AG09309 (cell line): Measurements from ENCODE around the gene CWF19L1.
"Not testable (repeated sequence)": the region's sequence is repeated elsewhere in the genome, so short reads cannot be mapped to it uniquely, and the experiment has no call there.

Experiments
- DNase-seq: peaks from one replicate; pipeline ENCODE4 v3.0.0-alpha.2; 2010; ENCODE audit warnings: low read depth
- H3K4me3 ChIP-seq: 2 replicates; pipeline ENCODE4 v1.5.1; 2011; ENCODE audit warnings: mild to moderate bottlenecking, low read depth, low read length, moderate library complexity; ENCODE audit not compliant: control insufficient read depth
- CTCF ChIP-seq: IDR thresholded peaks from 2 replicates; pipeline ENCODE4 v1.5.1; 2011; ENCODE audit warnings: mild to moderate bottlenecking, low read depth, low read length, inconsistent platforms; ENCODE audit not compliant: insufficient read depth, control insufficient read depth; ENCODE audit errors: missing control alignments

The CWF19L1 gene

GRCh38 chr10:100287756-100288155 lies 20.3 kb upstream of the CWF19L1 start:
- no peak for DNase-seq
- TF ChIP-seq CTCF, result no peak
- H3K4me3 ChIP-seq, result no peak overlapping the region

- no peak for TF ChIP-seq CTCF
- peak; percentile 73 for DNase-seq
- peak within 1 kb of the TSS; percentile 93 for H3K4me3 ChIP-seq
These were observed 18.9 kb upstream of the CWF19L1 start, which contains the start of gene BLOC1S2 for GRCh38 chr10:100286051-100287033. Gene BLOC1S2, minus strand, starts transcription at chr10:100286680. Its CDS starts 21 bp downstream, at chr10:100286659.

GRCh38 chr10:100285326-100285725 lies 17.9 kb upstream of the CWF19L1 start:
- DNase-seq, result not testable (repeated sequence)
- H3K4me3 ChIP-seq, result peak overlapping the region; percentile 93

GRCh38 chr10:100282907-100283306 lies 15.5 kb upstream of the CWF19L1 start:
- no peak overlapping the region for H3K4me3 ChIP-seq
- no peak for DNase-seq

GRCh38 chr10:100276971-100277370 lies 9.5 kb upstream of the CWF19L1 start:
- DNase-seq, result not testable (repeated sequence)

More at GRCh38 chr10:100282907-100283306, 15.5 kb upstream of the CWF19L1 start:
- TF ChIP-seq CTCF, result no peak

GRCh38 chr10:100265821-100266485 lies 1.5 kb downstream of the CWF19L1 start:
- no peak for TF ChIP-seq CTCF
- DNase-seq, result no peak
- H3K4me3 ChIP-seq, result no peak overlapping the region

More at GRCh38 chr10:100276971-100277370, 9.5 kb upstream of the CWF19L1 start:
- not testable (repeated sequence) for H3K4me3 ChIP-seq

GRCh38 chr10:100254191-100254590 lies 13.2 kb downstream of the CWF19L1 start:
- no peak for DNase-seq
- TF ChIP-seq CTCF, result no peak
- H3K4me3 ChIP-seq, result no peak overlapping the region
